K562 (cell line): ENCODE measurements around the gene PCBP3. TPM values are rescaled to one million over a fixed set of nuclear protein-coding genes. Genes with fewer than 3 reads are reported as not detected.

ENCODE experiments used
- ATAC-seq: fragments of 200-7000 bp; cut with Tn5 transposase; 3 replicates; pipeline ENCODE4 v1.9.1; 2020; ENCODE audit warnings: moderate library complexity
- BruUV-seq: library from RNA; stranded (reverse); fragments of 400-500 nt; replicated peaks from 2 replicates; lab custom pipeline; 2021; lab: Mats Ljungman, UMichigan
- CTCF ChIA-PET: fragments of 300-600 bp; formaldehyde crosslinking; extraction: SDS; loops from one replicate; lab custom pipeline; 2021; ENCODE audit warnings: low intra/inter-chr PET ratio; lab: Yijun Ruan, JAX
- POLR2A ChIA-PET: fragments of 300-600, 350-650 bp; sonication (Branson Sonifier 250); formaldehyde crosslinking; extraction: SDS; loops from one replicate; lab custom pipeline; 2021; ENCODE audit warnings: antibody characterized with exemption, inconsistent platforms; lab: Yijun Ruan, JAX
- DNase-seq, 4 experiments: peaks; one replicate each; pipeline versions ENCODE4 v3.0.0 to v3.0.0-alpha.2; 2011 to 2018; ENCODE audit warnings: low spot score in 3 of 4, mixed read lengths in 3 of 4; ENCODE audit errors: extremely low read depth in 1 of 4
- FAIRE-seq: peaks from 2 replicates; lab custom pipeline; 2011; peaks lifted over from hg19 to GRCh38; lab: Jason Lieb, UNC
- H2AFZ ChIP-seq: 2 replicates; pipeline ENCODE4 v1.6.0; 2011; ENCODE audit warnings: low read depth, low read length, control low read depth, inconsistent platforms
- H3K27ac ChIP-seq: fragments of 200-600 bp; 3 replicates; pipeline ENCODE4 v1.8.0; 2011; ENCODE audit warnings: low read depth, mild to moderate bottlenecking, control low read depth, inconsistent platforms, low read length, moderate library complexity, mixed read lengths; ENCODE audit errors: extremely low read depth
- H3K27me3 ChIP-seq, 2 experiments: fragments of 300-600 bp in 1 of 2; 2 replicates in 1 of 2; 3 replicates in 1 of 2; pipeline versions ENCODE4 v1.6.0 to v1.8.0; 2011; ENCODE audit warnings: inconsistent platforms in 2 of 2, low read length in 2 of 2, mild to moderate bottlenecking in 1 of 2, mixed read lengths in 1 of 2, moderate library complexity in 1 of 2; ENCODE audit not compliant: control insufficient read depth in 2 of 2, insufficient read depth in 2 of 2
- H3K36me3 ChIP-seq: fragments of 300-600 bp; 3 replicates; pipeline ENCODE4 v1.8.0; 2011; ENCODE audit warnings: mild to moderate bottlenecking, low read length, inconsistent platforms; ENCODE audit not compliant: control insufficient read depth, insufficient read depth
- H3K4me1 ChIP-seq, 2 experiments: fragments of 200-600 bp in 1 of 2; replicated peaks in 1 of 2; 2 replicates in 1 of 2; 3 replicates in 1 of 2; pipeline versions ENCODE4 v1.5.1 to v1.8.0; 2011; ENCODE audit warnings: inconsistent platforms in 2 of 2, low read length in 2 of 2, mild to moderate bottlenecking in 1 of 2, mixed read lengths in 1 of 2, moderate library complexity in 1 of 2; ENCODE audit not compliant: control insufficient read depth in 2 of 2, insufficient read depth in 2 of 2
- H3K4me2 ChIP-seq: 2 replicates; pipeline ENCODE4 v1.6.1; 2011; ENCODE audit warnings: low read length, control low read depth, inconsistent platforms, mixed read lengths; ENCODE audit not compliant: insufficient read depth
- H3K4me3 ChIP-seq: fragments of 200-600 bp; sonication (generic), shearing (Covaris generic); 2 replicates; pipeline ENCODE4 v1.5.1; 2016; ENCODE audit warnings: control low read depth, inconsistent platforms
- H3K79me2 ChIP-seq: fragments of 200-600 bp; 3 replicates; pipeline ENCODE4 v1.8.0; 2011; ENCODE audit warnings: low read length, inconsistent platforms; ENCODE audit not compliant: control insufficient read depth, insufficient read depth
- H3K9ac ChIP-seq, 2 experiments: 2 replicates each; pipeline versions ENCODE4 v1.6.0 to v1.6.1; 2011; ENCODE audit warnings: low read depth in 2 of 2, low read length in 2 of 2, control low read depth in 1 of 2, inconsistent platforms in 1 of 2, mild to moderate bottlenecking in 1 of 2, mixed read lengths in 1 of 2; ENCODE audit not compliant: insufficient read depth in 1 of 2
- H3K9me1 ChIP-seq: one replicate; pipeline ENCODE4 v1.6.0; 2011; ENCODE audit warnings: inconsistent platforms, mild to moderate bottlenecking, low read length, moderate library complexity; ENCODE audit not compliant: control insufficient read depth, insufficient read depth
- H3K9me3 ChIP-seq: replicated peaks from 2 replicates; pipeline ENCODE4 v1.5.1; 2011; ENCODE audit warnings: low read depth, low read length, inconsistent platforms; ENCODE audit not compliant: control insufficient read depth, insufficient read depth
- H4K20me1 ChIP-seq: replicated peaks from 2 replicates; pipeline ENCODE4 v1.6.1; 2011; ENCODE audit warnings: low read length, inconsistent platforms, mixed read lengths; ENCODE audit not compliant: control insufficient read depth, insufficient read depth
- CHAMP1 ChIP-seq: fragments of 450-650 bp; IDR thresholded peaks from 2 replicates; pipeline ENCODE4 v1.6.1; 2016; ENCODE audit warnings: mild to moderate bottlenecking
- GTF3C2 ChIP-seq: IDR thresholded peaks from 3 replicates; pipeline ENCODE4 v1.6.1; 2011; ENCODE audit warnings: borderline replicate concordance, mild to moderate bottlenecking, moderate library complexity; ENCODE audit not compliant: insufficient read length; ENCODE audit errors: extremely low read depth
- NCOA2 ChIP-seq, 2 experiments: fragments of 450-650 bp; IDR thresholded peaks; 2 replicates each; pipeline ENCODE4 v1.6.1; 2018; ENCODE audit warnings: mild to moderate bottlenecking in 2 of 2, moderate library complexity in 1 of 2; ENCODE audit not compliant: partially characterized antibody in 2 of 2
- THRAP3 ChIP-seq: fragments of 450-650 bp; IDR thresholded peaks from 2 replicates; pipeline ENCODE4 v1.6.1; 2016; ENCODE audit warnings: mild to moderate bottlenecking, inconsistent platforms, borderline replicate concordance
- ZBTB40 ChIP-seq, 2 experiments: fragments of 450-650 bp in 1 of 2; sonication (generic) in 1 of 2; formaldehyde crosslinking in 1 of 2; IDR thresholded peaks; 2 replicates each; pipeline versions ENCODE4 v1.7.1 to v1.9.0; 2016 to 2022; ENCODE audit warnings: inconsistent platforms in 1 of 2, mild to moderate bottlenecking in 1 of 2, missing genetic modification reagents in 1 of 2
- WGBS: fragments of 100-300 bp; shearing (Covaris generic); methylation state at CpG from one replicate; pipeline ENCODE4 v1.1.6; 2016; ENCODE audit warnings: low coverage, mixed read lengths; ENCODE audit not compliant: insufficient coverage; ENCODE audit errors: missing lambda C conversion rate; 5-methylcytosine and 5-hydroxymethylcytosine counted together
- in situ Hi-C: fragments of 300-500 bp; cut with MboI; formaldehyde crosslinking; loops from 4 replicates; pipeline ENCODE4 v1.15.0; 2018; ENCODE audit warnings: inconsistent platforms, mixed read lengths
- intact Hi-C: fragments of 100-400 bp; cut with micrococcal nuclease; formaldehyde crosslinking; loops from 2 replicates; pipeline ENCODE4 v1.14.2; 2022
- polyA plus RNA-seq, 8 experiments: library from polyadenylated mRNA; depleted of rRNA in 4 of 8; stranded (reverse) in 5 of 8; unstranded in 3 of 8; fragments of >200 nt; fragmentation: Nextera tagmentation in 2 of 8; fragmentation: Illumina TruSeq in 1 of 8; extraction: Ambion mirVana in 2 of 8; extraction: Trizol in 1 of 8; gene quantifications; 2 replicates each; pipeline versions ENCODE4 v1.2.1 to v1.2.3, GENCODE V29; 2011 to 2014; ENCODE audit warnings: inconsistent platforms in 1 of 8, missing spikeins in 1 of 8
- total RNA-seq, 7 experiments: library from RNA; depleted of rRNA in 6 of 7; stranded (reverse); fragments of >200 nt in 6 of 7; fragmentation: Illumina TruSeq in 2 of 7; extraction: Trizol in 2 of 7; gene quantifications; 2 replicates each; pipeline versions ENCODE4 v1.2.1 to v1.2.3, GENCODE V29; 2011 to 2021; ENCODE audit warnings: low replicate concordance in 1 of 7

PCBP3 gene
- total and polyA plus RNA-seq, 9 of the 15 experiments (the other 6 are each of a cell fraction or from before 2014, with no cell fraction given), result 0.18 TPM; not detected in 8

- under 1% methylated on average over 9 of the region's 9 CpGs for WGBS
- Histone ChIP-seq H2AFZ (no peak overlapping the region), H4K20me1 (peaks cover 13% of the 10 kb centered on the region), H3K36me3 (no peaks in the 10 kb centered on the region), H3K79me2 (no peaks in the 10 kb centered on the region), H3K4me1 (peaks cover 0 to 4% of the 10 kb centered on the region in 2 experiments; a peak in 1 of 5 replicates), H3K9me1 (no peaks in the 10 kb centered on the region), H3K9ac (no peak overlapping the region), H3K4me3 (no peak overlapping the region), H3K27me3 (peaks cover 72 to 88% of the 10 kb centered on the region in 2 experiments), H3K4me2 (no peak overlapping the region), H3K9me3 (no peaks in the 10 kb centered on the region), H3K27ac (no peak overlapping the region)
- in situ Hi-C loops (no loop called here), intact Hi-C loops (no loop called here)
- BruUV-seq, result no TSS peak
- ChIA-PET POLR2A (interaction anchor here (0.6 to 1.5 kb wide), 3 partner anchors 8 to 251 kb away, joined by 3 to 8 read pairs (median 3); no protein-coding TSS in a partner anchor), CTCF (no interaction called here)
- FAIRE-seq (peak; percentile 23), ATAC-seq (no peak), DNase-seq (no peak)
- TF ChIP-seq ZBTB40 (IDR thresholded peaks at IDR 0.05) (no peak), ZBTB40 (CRISPR knock-in tag; IDR thresholded peaks at IDR 0.05) (no peak), THRAP3 (no peak), NCOA2 (IDR thresholded peaks at IDR 0.05; ENCODE audit: partially characterized antibody in 2 of 2) (no peak), CHAMP1 (no peak), GTF3C2 (no peak)
Measured at GRCh38 chr21:45862543-45863207, 219.2 kb downstream of the PCBP3 start.
